HG03280 (cell line): ENCODE results near the gene SERPINB12.

Source experiments
- ATAC-seq: cut with Tn5 transposase; IDR thresholded peaks from one replicate; pipeline ENCODE4 v1.9.1; 2021; ENCODE audit warnings: mild to moderate bottlenecking, moderate library complexity; ENCODE audit not compliant: unreplicated experiment

The SERPINB12 gene

GRCh38 chr18:63545000-63545399, 2.8 kb downstream of the SERPINB12 start:
- no peak for ATAC-seq

GRCh38 chr18:63550068-63550467, 7.9 kb downstream of the SERPINB12 start:
- no peak for ATAC-seq

GRCh38 chr18:63551769-63552168, 9.6 kb downstream of the SERPINB12 start:
- no peak for ATAC-seq

GRCh38 chr18:63552581-63552980, 10.4 kb downstream of the SERPINB12 start:
- ATAC-seq, result no peak

GRCh38 chr18:63553081-63553480, 10.9 kb downstream of the SERPINB12 start:
- no peak for ATAC-seq

GRCh38 chr18:63559567-63560491, 17.7 kb downstream of the SERPINB12 start:
- ATAC-seq, result no peak

- ATAC-seq, result no peak
Observed at GRCh38 chr18:63562284-63562683, 20.1 kb downstream of the SERPINB12 start.

- ATAC-seq, result no peak
Observed at GRCh38 chr18:63564021-63564420, 21.9 kb downstream of the SERPINB12 start.

- ATAC-seq, result no peak
Observed at GRCh38 chr18:63564561-63564960, 22.4 kb downstream of the SERPINB12 start.

GRCh38 chr18:63567276-63567675, 25.1 kb downstream of the SERPINB12 start:
- ATAC-seq, result no peak

- ATAC-seq, result no peak
Observed at GRCh38 chr18:63567825-63568224, 25.7 kb downstream of the SERPINB12 start.

GRCh38 chr18:63570721-63571120, 28.6 kb downstream of the SERPINB12 start:
- ATAC-seq, result no peak

- ATAC-seq, result no peak
Observed at GRCh38 chr18:63575681-63576080, 33.5 kb downstream of the SERPINB12 start.

- ATAC-seq, result no peak
Observed at GRCh38 chr18:63578357-63578958, 36.3 kb downstream of the SERPINB12 start.

- ATAC-seq, result no peak
Observed at GRCh38 chr18:63579616-63580015, 37.4 kb downstream of the SERPINB12 start.

- no peak for ATAC-seq
Observed at GRCh38 chr18:63585988-63586387, 43.8 kb downstream of the SERPINB12 start.

GRCh38 chr18:63586431-63586830, 44.3 kb downstream of the SERPINB12 start:
- no peak for ATAC-seq

GRCh38 chr18:63586966-63587365, 44.8 kb downstream of the SERPINB12 start, which contains the start of gene SERPINB13:
Gene SERPINB13 (plus strand): TSS chr18:63587343. CDS start chr18:63588668, 1,325 bp downstream.
- ATAC-seq, result no peak

- no peak for ATAC-seq
Observed at GRCh38 chr18:63588909-63589308, 46.7 kb downstream of the SERPINB12 start.

GRCh38 chr18:63590373-63590772, 48.2 kb downstream of the SERPINB12 start:
- ATAC-seq, result no peak

GRCh38 chr18:63590966-63591695, 49.0 kb downstream of the SERPINB12 start:
- no peak for ATAC-seq
